HL-60 (cell line): ENCODE data around the gene NRN1L.

Experiments used
- DNase-seq, 2 experiments: peaks; one replicate each; pipeline ENCODE4 v3.0.0-alpha.2; 2010 to 2020; ENCODE audit warnings: low read depth in 1 of 2, low spot score in 1 of 2
- H3K27ac ChIP-seq: fragments of 250-450 bp; sonication (Bioruptor Pico); replicated peaks from 2 replicates; pipeline ENCODE4 v1.5.1; 2020; ENCODE audit warnings: mild to moderate bottlenecking, moderate library complexity
- H3K27me3 ChIP-seq: fragments of 250-450 bp; sonication (Bioruptor Pico); 2 replicates; pipeline ENCODE4 v1.5.1; 2021; ENCODE audit warnings: mild to moderate bottlenecking, moderate library complexity; ENCODE audit not compliant: insufficient read depth, poor library complexity, severe bottlenecking
- H3K4me3 ChIP-seq: replicated peaks from 2 replicates; pipeline ENCODE4 v1.5.1; 2011; ENCODE audit warnings: mild to moderate bottlenecking, control low read depth, low read length; ENCODE audit not compliant: insufficient read depth
- GABPA ChIP-seq: IDR thresholded peaks from 2 replicates; pipeline ENCODE4 v1.6.1; 2012; ENCODE audit warnings: low read depth
- POLR2AphosphoS5 ChIP-seq: IDR thresholded peaks from 2 replicates; pipeline ENCODE4 v1.6.1; 2012; ENCODE audit warnings: low read depth
- REST ChIP-seq: IDR thresholded peaks from 2 replicates; pipeline ENCODE4 v1.6.1; 2012; ENCODE audit warnings: low read depth; ENCODE audit not compliant: insufficient replicate concordance
- SPI1 ChIP-seq: IDR thresholded peaks from 2 replicates; pipeline ENCODE4 v1.6.1; 2012; ENCODE audit warnings: low read depth, mild to moderate bottlenecking, borderline replicate concordance
- TF ChIP-seq, protein P1 (sequence below): IDR thresholded peaks from one replicate; pipeline ENCODE4 v1.5.1; 2011; ENCODE audit warnings: low read length, control low read depth, inconsistent platforms; ENCODE audit not compliant: insufficient read depth

The NRN1L gene

DNA sequence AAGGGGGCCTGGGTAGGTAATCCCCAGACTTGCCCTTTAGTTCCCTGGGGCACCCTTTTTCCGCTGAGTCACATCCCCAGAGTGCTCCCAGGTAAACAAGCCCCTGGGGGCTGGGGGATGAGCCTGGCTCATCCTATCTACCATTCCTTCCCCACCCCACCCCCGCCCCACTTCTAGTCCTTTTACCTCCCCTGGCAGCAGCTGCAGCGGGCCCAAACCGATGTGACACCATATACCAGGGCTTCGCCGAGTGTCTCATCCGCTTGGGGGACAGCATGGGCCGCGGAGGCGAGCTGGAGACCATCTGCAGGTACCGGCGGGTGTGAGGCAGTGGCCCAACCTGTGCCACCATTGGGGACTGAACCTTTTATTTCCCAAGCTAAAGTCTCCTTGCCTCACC lies 860 bp downstream of the NRN1L start:
- H3K27ac ChIP-seq: no peak overlapping the region
- TF ChIP-seq REST (no peak), POLR2AphosphoS5 (no peak), GABPA (no peak), SPI1 (no peak)
- TF ChIP-seq, protein P1, sequence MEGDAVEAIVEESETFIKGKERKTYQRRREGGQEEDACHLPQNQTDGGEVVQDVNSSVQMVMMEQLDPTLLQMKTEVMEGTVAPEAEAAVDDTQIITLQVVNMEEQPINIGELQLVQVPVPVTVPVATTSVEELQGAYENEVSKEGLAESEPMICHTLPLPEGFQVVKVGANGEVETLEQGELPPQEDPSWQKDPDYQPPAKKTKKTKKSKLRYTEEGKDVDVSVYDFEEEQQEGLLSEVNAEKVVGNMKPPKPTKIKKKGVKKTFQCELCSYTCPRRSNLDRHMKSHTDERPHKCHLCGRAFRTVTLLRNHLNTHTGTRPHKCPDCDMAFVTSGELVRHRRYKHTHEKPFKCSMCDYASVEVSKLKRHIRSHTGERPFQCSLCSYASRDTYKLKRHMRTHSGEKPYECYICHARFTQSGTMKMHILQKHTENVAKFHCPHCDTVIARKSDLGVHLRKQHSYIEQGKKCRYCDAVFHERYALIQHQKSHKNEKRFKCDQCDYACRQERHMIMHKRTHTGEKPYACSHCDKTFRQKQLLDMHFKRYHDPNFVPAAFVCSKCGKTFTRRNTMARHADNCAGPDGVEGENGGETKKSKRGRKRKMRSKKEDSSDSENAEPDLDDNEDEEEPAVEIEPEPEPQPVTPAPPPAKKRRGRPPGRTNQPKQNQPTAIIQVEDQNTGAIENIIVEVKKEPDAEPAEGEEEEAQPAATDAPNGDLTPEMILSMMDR: no peak
- no peak overlapping the region for H3K4me3 ChIP-seq
- no peaks in the 10 kb centered on the region for H3K27me3 ChIP-seq
- DNase-seq: no peak

GRCh38 chr16:67885976-67886375 lies 1.3 kb downstream of the NRN1L start:
- no peak overlapping the region for H3K27ac ChIP-seq
- TF ChIP-seq GABPA (no peak), SPI1 (no peak), POLR2AphosphoS5 (no peak), REST (no peak)
- TF ChIP-seq, protein P1: no peak

DNA sequence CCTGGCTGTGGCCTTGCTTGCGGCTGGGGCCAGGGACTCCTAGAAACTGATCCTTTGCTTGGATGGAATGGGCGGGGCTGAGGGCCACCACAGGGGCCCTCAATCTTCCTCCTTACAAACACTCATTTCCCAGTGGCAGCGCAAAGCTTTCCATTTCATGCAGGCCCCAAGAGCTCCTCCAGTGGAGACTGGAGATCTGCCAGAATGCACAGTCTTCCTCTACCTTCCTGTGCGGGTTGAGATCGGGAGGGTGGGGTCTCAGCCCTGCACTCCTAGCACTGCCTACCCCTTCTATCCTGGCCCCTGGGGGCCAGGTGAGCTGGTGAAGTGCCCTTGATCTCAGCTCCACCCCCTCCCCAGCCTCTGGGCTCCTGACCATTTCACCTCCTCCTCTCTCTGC lies 1.7 kb downstream of the NRN1L start:
- no peak for DNase-seq
- no peaks in the 10 kb centered on the region for H3K27me3 ChIP-seq
- H3K4me3 ChIP-seq: no peak overlapping the region
- no peak for TF ChIP-seq GABPA
- TF ChIP-seq, protein P1: no peak
- no peak for TF ChIP-seq REST
- TF ChIP-seq POLR2AphosphoS5: no peak
- no peak for TF ChIP-seq SPI1
- no peak overlapping the region for H3K27ac ChIP-seq

More at GRCh38 chr16:67885976-67886375, 1.3 kb downstream of the NRN1L start:
- DNase-seq: no peak
- H3K27me3 ChIP-seq: no peaks in the 10 kb centered on the region
- H3K4me3 ChIP-seq: no peak overlapping the region
